ENCODE measurements around the gene CD177. TPM values are rescaled to one million over a fixed set of nuclear protein-coding genes. Genes with fewer than 3 reads are reported as not detected.
"Not testable (repeated sequence)": the region's sequence is repeated elsewhere in the genome, so short reads cannot be mapped to it uniquely, and the experiment has no call there.

CD177 gene
- total RNA-seq, 1 experiment from 2014 or later = not detected

- intact Hi-C loops (cut with micrococcal nuclease) = no loop called here
- Histone ChIP-seq H3K4me3 (replicated peaks in 1 of 2; ENCODE audit: low read depth in 1 of 2, low read length in 2 of 2) (no peak overlapping the region), H3K27ac (ENCODE audit: low read depth, low read length) (no peak overlapping the region), H3K4me2 (ENCODE audit: low read length) (no peak overlapping the region), H3K27me3 (ENCODE audit: insufficient read depth, low read length) (no peaks in the 10 kb centered on the region), H3K9ac (ENCODE audit: low read length) (no peak overlapping the region), H3K9me2 (ENCODE audit: insufficient read depth) (no peaks in the 10 kb centered on the region), H2AFZ (ENCODE audit: low read depth, low read length, poor library complexity, severe bottlenecking) (no peak overlapping the region), H3K36me3 (ENCODE audit: control insufficient read depth in 1 of 2, insufficient read depth in 2 of 2, low read length in 2 of 2) (no peaks in the 10 kb centered on the region), H3K79me2 (ENCODE audit: insufficient read depth, low read length) (no peaks in the 10 kb centered on the region), H4K20me1 (ENCODE audit: insufficient read depth) (no peaks in the 10 kb centered on the region), H3K4me1 (ENCODE audit: control insufficient read depth in 1 of 2, insufficient read depth in 2 of 2, low read length in 2 of 2) (no peaks in the 10 kb centered on the region), H3K9me3 (ENCODE audit: control insufficient read depth in 1 of 2, insufficient read depth in 1 of 2, low read depth in 1 of 2, low read length in 2 of 2) (no peaks in the 10 kb centered on the region)
- CTCF ChIA-PET = no interaction called here
- RAD21 ChIA-PET (ENCODE audit: low non-redundant PET in 1 of 2, low total read pairs in 2 of 2, uncharacterized antibody in 2 of 2, unreplicated experiment in 2 of 2) = no interaction called here
- ATAC-seq (no peak), DNase-seq (ENCODE audit: low read depth, low spot score) (no peak)
- TF ChIP-seq SRF (IDR thresholded peaks at IDR 0.05; ENCODE audit: low read depth) (no peak), YY1 (IDR thresholded peaks at IDR 0.05; ENCODE audit: extremely low read depth, insufficient replicate concordance, low read depth, low read length) (no peak), FOSL1 (IDR thresholded peaks at IDR 0.05; ENCODE audit: low read depth) (no peak), RAD21 (IDR thresholded peaks at IDR 0.05; ENCODE audit: low read depth) (no peak), EZH2phosphoT487 (IDR thresholded peaks at IDR 0.05; ENCODE audit: borderline replicate concordance) (no peak), TCF7L2 (IDR thresholded peaks at IDR 0.05; ENCODE audit: borderline replicate concordance, extremely low read depth, insufficient read depth, insufficient read length) (no peak), SIN3A (IDR thresholded peaks at IDR 0.05; ENCODE audit: low read depth) (no peak), POLR2A (IDR thresholded peaks at IDR 0.05; ENCODE audit: borderline replicate concordance, extremely low read depth, insufficient read depth, insufficient read length) (no peak), CEBPB (IDR thresholded peaks at IDR 0.05; ENCODE audit: low read depth) (no peak), EGR1 (IDR thresholded peaks at IDR 0.05; ENCODE audit: low read depth) (no peak), ZNF274 (IDR thresholded peaks at IDR 0.05; ENCODE audit: low read depth, low read length) (no peak), CBX3 (IDR thresholded peaks at IDR 0.05; ENCODE audit: low read depth) (no peak), MAX (IDR thresholded peaks at IDR 0.05) (no peak), CTCF (IDR thresholded peaks at IDR 0.05 in 2 of 3, conservative IDR thresholded peaks at IDR 0.05 in 1 of 3; ENCODE audit: borderline replicate concordance in 1 of 3, insufficient read depth in 1 of 3, low read depth in 2 of 3, low read length in 2 of 3) (no peak), ATF3 (IDR thresholded peaks at IDR 0.05) (no peak), SP1 (IDR thresholded peaks at IDR 0.05; ENCODE audit: low read depth) (no peak), JUND (IDR thresholded peaks at IDR 0.05) (no peak), ELF1 (IDR thresholded peaks at IDR 0.05; ENCODE audit: borderline replicate concordance, low read depth) (no peak), ZFX (IDR thresholded peaks at IDR 0.05) (no peak), EZH2 (IDR thresholded peaks at IDR 0.05) (no peak)
- POLR2A ChIA-PET = no interaction called here
- no TSS peak for BruUV-seq (replicated peaks)
Measured at GRCh38 chr19:43338530-43338929, 15.0 kb upstream of the CD177 start.

- H3K27ac ChIP-seq (ENCODE audit: low read depth, low read length); H4K20me1 ChIP-seq (ENCODE audit: insufficient read depth); H3K79me2 ChIP-seq (ENCODE audit: insufficient read depth, low read length); RAD21 ChIA-PET (ENCODE audit: low non-redundant PET in 1 of 2, low total read pairs in 2 of 2, uncharacterized antibody in 2 of 2, unreplicated experiment in 2 of 2); H3K27me3 ChIP-seq (ENCODE audit: insufficient read depth, low read length); intact Hi-C loops (cut with micrococcal nuclease); ATAC-seq; BruUV-seq (replicated peaks); H3K9me3 ChIP-seq (ENCODE audit: control insufficient read depth in 1 of 2, insufficient read depth in 1 of 2, low read depth in 1 of 2, low read length in 2 of 2); H3K9me2 ChIP-seq (ENCODE audit: insufficient read depth); POLR2A ChIA-PET; H3K9ac ChIP-seq (ENCODE audit: low read length); CTCF ChIA-PET; H3K4me2 ChIP-seq (ENCODE audit: low read length); H3K4me3 ChIP-seq (replicated peaks in 1 of 2; ENCODE audit: low read depth in 1 of 2, low read length in 2 of 2); DNase-seq (ENCODE audit: low read depth, low spot score); H3K36me3 ChIP-seq (ENCODE audit: control insufficient read depth in 1 of 2, insufficient read depth in 2 of 2, low read length in 2 of 2); H3K4me1 ChIP-seq (ENCODE audit: control insufficient read depth in 1 of 2, insufficient read depth in 2 of 2, low read length in 2 of 2); H2AFZ ChIP-seq (ENCODE audit: low read depth, low read length, poor library complexity, severe bottlenecking): not testable (repeated sequence)
Measured at GRCh38 chr19:43339243-43339930, 14.1 kb upstream of the CD177 start.
